Upper lobe of right lung (tissue), 1 donor: Measurements from ENCODE around the gene RHD. TPM values are rescaled to one million over a fixed set of nuclear protein-coding genes. Genes with fewer than 3 reads are reported as not detected.
"Not testable (repeated sequence)": the region's sequence is repeated elsewhere in the genome, so short reads cannot be mapped to it uniquely, and the experiment has no call there.

Experiments
- ATAC-seq: fragments of 200-7000 bp; cut with Tn5 transposase; one replicate; pipeline ENCODE4 v1.9.1; 2020; ENCODE audit warnings: mild to moderate bottlenecking, moderate library complexity
- DNase-seq: peaks from one replicate; pipeline ENCODE4 v3.0.0-alpha.2; 2020
- H3K27ac ChIP-seq: fragments of 200-600 bp; one replicate; pipeline ENCODE4 v1.8.0; 2022
- H3K27me3 ChIP-seq: fragments of 200-600 bp; one replicate; pipeline ENCODE4 v1.8.0; 2022; ENCODE audit warnings: mild to moderate bottlenecking
- H3K36me3 ChIP-seq: fragments of 200-600 bp; one replicate; pipeline ENCODE4 v1.8.0; 2022
- H3K4me1 ChIP-seq: fragments of 200-600 bp; one replicate; pipeline ENCODE4 v1.8.0; 2022
- H3K4me3 ChIP-seq: fragments of 200-600 bp; one replicate; pipeline ENCODE4 v1.8.0; 2022; ENCODE audit warnings: mild to moderate bottlenecking
- H3K9me3 ChIP-seq: fragments of 200-600 bp; one replicate; pipeline ENCODE4 v1.8.0; 2022
- intact Hi-C: fragments of 100-400 bp; cut with DNase I; formaldehyde crosslinking; loops from one replicate; pipeline ENCODE4 v1.11.0; 2022
- total RNA-seq: library from RNA; stranded (reverse); fragmentation: NEBNext Ultra II Directional; extraction: Animal tissue kit (Norgen Biotek cat#: 25700); gene quantifications from one replicate; pipeline ENCODE4 v1.2.1, GENCODE V29; 2021
- donor health status: DM: no; HTN: yes; CAD: no; lungs with severe emphysema.

RHD gene
- total RNA-seq, 1 donor from 2014 or later: not detected

DNA sequence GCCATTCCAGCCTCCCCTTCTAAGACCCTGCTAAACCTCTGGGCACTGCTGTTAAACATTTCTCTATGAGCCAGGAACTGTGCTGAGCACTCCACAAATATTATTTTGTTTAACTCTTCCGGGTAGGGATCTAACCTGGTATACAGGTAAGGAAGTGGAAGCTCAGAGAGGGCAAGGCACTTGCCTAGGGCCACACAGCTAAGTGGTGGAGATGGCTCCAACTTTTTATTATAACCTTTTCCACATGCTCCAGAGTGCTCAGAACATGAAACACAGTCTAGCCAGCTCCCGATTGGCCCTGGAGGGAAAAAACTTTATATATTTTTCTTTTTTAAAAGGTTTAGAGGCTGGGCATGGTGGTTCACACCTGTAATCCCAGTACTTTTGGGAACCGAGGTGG lies 13.6 kb downstream of the RHD start:
- H3K27me3 ChIP-seq, H3K9me3 ChIP-seq, ATAC-seq, intact Hi-C loops, H3K4me1 ChIP-seq, DNase-seq, H3K27ac ChIP-seq, H3K4me3 ChIP-seq, H3K36me3 ChIP-seq: not testable (repeated sequence)

DNA sequence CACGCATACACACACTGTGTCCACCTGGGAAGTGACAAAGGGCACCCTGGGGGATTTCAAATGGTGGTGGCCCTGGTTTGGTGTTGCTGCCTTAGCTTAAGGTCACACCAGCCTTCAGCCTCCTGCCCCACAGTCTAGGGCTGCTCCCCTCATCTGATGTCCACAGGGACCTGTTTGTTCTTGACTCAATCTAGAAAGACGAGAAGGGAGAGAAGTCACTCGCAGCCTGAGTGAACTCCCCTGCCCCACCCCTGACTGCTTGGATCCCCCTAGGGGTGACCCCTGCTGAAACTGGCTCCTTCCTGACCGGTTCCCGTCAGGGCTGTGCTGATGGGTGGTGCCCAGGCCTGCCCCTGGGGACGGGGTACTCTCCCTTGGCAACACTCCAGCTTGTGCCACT lies 14.9 kb downstream of the RHD start:
- intact Hi-C loops: not testable (repeated sequence)

DNA sequence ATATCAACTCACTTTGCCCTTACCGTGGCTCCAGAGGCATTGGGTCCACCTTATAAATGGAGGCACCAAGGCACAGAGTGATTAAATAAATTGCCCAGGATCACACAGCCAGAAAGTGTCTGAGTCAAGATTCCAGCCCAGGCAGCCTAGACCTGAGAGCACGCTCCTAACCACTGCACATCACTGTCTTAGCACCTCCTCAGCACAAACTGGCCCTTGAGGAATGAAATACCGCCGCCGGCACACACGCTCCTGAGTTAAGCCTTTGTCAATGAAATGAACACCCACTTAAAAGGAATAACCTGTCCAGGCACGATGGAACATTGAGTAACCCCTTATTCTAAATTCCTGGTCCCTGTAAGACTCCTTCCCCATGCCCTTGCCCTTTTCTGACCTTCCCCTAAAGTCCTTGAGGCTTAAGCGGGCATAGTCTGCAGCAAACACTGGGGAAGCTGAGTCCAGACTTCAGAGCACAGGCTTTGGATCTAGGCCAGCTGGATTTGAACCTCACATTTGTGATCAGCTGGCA lies 16.3 kb downstream of the RHD start:
- H3K4me1 ChIP-seq, ATAC-seq, intact Hi-C loops: not testable (repeated sequence)

More for the DNA sequence above, 14.9 kb downstream of the RHD start:
- H3K27me3 ChIP-seq, H3K9me3 ChIP-seq, H3K36me3 ChIP-seq, ATAC-seq, H3K4me1 ChIP-seq, H3K4me3 ChIP-seq, H3K27ac ChIP-seq, DNase-seq: not testable (repeated sequence)

DNA sequence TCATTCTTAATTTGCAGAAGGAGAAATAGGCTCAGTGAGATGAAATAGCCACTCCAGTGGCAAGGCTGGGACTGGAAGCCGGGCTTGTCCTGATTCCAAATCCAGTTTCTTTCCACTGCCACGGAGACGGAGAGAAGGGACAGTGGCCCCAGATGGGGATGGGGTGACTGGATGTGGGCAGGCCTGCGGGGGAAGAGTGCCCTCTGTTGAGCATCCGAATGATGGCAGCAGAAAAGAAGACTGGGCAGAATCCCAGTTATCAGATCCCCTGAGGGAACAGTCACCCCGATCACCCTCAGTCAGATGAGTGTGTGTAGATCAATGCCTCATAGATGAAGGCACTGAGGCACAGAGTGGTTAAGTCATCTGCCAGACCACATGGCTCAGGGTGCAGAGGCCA lies 17.7 kb downstream of the RHD start:
- ATAC-seq: peak; percentile 86
- not testable (repeated sequence) for H3K36me3 ChIP-seq

More for the DNA sequence above, 16.3 kb downstream of the RHD start:
- not testable (repeated sequence) for H3K9me3 ChIP-seq, DNase-seq, H3K27me3 ChIP-seq, H3K27ac ChIP-seq, H3K36me3 ChIP-seq, H3K4me3 ChIP-seq

DNA sequence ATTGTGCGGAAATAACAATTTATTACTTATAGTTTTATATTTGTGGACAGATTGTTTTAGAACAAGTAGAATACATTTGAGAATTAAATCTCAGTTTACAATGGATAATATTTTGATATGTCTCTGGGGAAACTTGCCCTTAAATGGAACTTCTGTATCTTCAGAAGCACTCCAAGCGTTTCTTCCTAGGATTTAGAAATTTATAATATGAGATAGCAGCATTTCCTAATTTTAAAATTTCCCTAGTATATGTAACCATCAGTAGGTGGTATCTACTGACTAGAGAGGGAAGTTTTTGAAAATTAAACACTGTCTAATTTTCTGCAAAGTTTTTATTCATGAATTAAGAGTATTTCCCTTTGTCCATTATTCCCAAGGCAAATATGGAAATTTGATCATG lies 21.1 kb downstream of the RHD start:
- H3K36me3 ChIP-seq, H3K4me3 ChIP-seq, H3K4me1 ChIP-seq, ATAC-seq, H3K27me3 ChIP-seq, H3K9me3 ChIP-seq, H3K27ac ChIP-seq, intact Hi-C loops, DNase-seq: not testable (repeated sequence)

More for the DNA sequence above, 17.7 kb downstream of the RHD start:
- H3K9me3 ChIP-seq, H3K4me3 ChIP-seq, H3K27me3 ChIP-seq, intact Hi-C loops, H3K4me1 ChIP-seq, H3K27ac ChIP-seq, DNase-seq: not testable (repeated sequence)

DNA sequence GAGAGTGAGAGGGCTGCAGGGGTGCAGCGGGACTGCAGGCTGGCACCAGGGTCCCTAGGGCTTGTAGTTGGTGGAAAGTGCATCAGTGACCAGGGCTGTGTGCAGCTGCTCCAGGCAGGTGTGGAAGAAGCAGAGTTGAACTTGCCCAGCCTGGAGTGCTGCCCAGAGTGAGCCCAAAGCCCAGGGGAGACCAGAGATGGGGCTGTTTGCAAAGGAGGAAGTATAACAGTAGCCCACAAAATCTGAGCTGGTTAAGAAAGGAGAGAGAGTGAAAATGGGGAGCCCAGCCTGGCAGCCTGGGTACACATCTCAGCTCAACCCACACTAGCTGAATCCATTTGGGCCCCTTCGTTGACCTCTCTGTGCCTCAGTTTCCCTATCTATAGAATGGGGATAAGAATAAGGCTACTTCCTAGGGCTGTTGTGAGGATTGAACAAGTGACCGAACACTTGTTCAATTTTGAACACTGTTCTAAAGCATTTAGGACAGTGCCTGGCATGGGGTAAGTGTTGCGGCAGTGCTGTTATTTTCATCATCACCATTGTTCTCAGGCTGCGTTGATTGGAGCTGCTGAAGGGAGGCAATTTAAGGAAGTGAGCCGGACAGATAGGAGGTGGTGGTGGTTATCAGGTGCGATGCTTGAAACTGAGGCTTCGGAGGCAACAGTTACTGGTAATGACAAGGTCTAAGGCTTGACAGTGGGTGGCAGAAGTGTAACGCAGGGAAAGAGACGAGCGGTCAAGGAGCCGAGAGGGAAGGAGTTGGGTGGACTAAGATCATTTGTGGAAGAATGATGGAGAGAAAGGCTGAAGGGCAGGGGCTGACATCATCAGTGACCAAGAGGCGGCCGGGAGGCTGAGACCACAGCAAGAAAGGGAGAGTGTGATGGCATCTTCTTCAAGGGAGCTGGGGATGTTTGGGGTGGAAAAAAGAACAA lies 22.8 kb downstream of the RHD start:
- not testable (repeated sequence) for DNase-seq

DNA sequence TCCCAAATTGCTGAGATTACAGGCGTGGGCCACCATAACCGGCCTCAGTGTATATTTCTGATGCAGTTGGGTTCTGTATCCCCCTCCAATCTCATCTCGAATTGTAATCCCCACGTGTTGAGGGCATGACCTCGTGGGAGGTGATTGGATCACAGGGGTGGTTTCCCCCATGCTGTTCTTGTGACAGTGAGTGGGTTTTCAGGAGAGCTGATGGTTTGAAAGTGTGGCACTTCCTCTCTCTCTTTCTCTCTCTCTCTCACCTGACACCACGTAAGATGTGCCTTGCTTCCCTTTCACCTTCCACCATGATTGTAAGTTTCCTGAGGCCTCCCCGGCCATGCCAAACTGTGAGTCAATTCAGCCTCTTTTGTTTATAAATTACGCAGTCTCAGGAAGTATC lies 24.2 kb downstream of the RHD start:
- H3K4me1 ChIP-seq, H3K27ac ChIP-seq, H3K9me3 ChIP-seq, DNase-seq, H3K4me3 ChIP-seq, ATAC-seq, H3K36me3 ChIP-seq, intact Hi-C loops, H3K27me3 ChIP-seq: not testable (repeated sequence)

More for the DNA sequence above, 22.8 kb downstream of the RHD start:
- ATAC-seq, H3K27ac ChIP-seq, H3K4me1 ChIP-seq, H3K9me3 ChIP-seq, intact Hi-C loops, H3K4me3 ChIP-seq, H3K36me3 ChIP-seq, H3K27me3 ChIP-seq: not testable (repeated sequence)

DNA sequence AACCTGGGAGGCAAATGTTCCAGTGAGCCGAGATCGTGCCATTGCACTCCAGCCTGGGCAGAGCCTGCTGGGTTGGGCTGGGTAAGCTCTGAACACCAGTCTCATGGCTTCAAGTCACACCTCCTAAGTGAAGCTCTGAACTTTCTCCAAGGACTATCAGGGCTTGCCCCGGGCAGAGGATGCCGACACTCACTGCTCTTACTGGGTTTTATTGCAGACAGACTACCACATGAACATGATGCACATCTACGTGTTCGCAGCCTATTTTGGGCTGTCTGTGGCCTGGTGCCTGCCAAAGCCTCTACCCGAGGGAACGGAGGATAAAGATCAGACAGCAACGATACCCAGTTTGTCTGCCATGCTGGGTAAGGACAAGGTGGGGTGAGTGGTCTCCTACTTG lies 28.4 kb downstream of the RHD start:
- H3K4me1 ChIP-seq, ATAC-seq, H3K36me3 ChIP-seq, DNase-seq, H3K4me3 ChIP-seq, H3K27ac ChIP-seq, H3K27me3 ChIP-seq, intact Hi-C loops, H3K9me3 ChIP-seq: not testable (repeated sequence)

DNA sequence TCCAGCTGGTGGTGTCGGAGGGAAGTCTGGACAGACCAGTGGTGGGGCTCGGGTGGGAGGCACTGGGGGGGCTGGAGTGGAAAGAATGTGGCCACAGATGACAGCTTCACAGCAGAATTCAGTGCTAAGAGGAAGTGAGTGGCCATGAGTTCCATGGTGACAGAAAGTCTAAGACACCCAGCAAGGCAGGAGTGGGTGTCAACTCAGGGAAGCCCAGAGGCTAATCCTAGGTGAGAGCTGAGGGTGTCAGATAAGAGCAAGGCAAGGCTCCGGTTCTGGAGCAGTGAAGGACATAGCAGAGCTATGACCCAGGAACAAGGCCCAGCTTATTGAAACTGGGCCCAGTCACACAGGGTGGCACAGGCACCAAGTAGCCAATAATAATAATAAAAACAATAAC lies 30.0 kb downstream of the RHD start:
- H3K27me3 ChIP-seq, DNase-seq, H3K4me1 ChIP-seq, ATAC-seq, intact Hi-C loops, H3K27ac ChIP-seq, H3K9me3 ChIP-seq, H3K4me3 ChIP-seq, H3K36me3 ChIP-seq: not testable (repeated sequence)

DNA sequence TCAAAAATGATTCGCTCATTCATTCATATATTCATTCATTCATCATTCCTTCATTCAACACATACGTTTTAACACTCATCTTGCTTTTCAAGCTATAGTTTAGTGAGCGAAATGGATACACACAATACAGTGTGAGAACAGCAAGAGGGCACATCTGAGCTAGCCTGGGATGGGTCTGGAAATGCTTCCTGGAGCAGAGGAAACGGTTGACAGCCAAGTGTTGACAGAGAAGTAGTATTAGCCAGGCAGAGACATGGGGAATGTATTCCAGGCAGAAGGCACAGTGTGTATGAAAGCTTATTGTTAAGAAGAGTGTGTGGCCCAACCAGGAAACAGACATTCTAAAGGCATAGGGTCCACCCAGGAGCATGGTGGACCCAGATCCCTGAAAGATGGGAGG lies 32.6 kb downstream of the RHD start:
- H3K4me1 ChIP-seq, H3K27me3 ChIP-seq, H3K9me3 ChIP-seq, intact Hi-C loops, ATAC-seq, H3K36me3 ChIP-seq, DNase-seq, H3K27ac ChIP-seq, H3K4me3 ChIP-seq: not testable (repeated sequence)

DNA sequence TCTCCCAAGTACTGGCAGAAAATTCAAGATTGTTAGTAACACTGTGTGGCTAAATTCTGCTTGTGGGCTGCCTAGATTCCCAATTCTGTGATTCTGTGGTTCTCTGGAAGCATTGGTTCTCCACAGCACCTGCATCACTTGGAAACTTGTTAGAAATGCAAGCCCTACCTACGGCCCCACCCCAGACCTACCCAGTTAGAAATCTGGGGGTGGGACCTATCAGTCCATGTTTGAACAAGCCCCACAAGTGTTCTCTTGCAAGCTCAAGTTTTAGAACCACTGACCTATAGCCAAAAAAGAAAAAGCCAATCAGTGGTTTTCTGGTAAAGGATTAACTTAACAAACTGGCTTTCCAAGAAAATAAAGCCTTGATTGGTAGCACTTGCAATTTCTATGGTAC lies 35.9 kb downstream of the RHD start:
- H3K27ac ChIP-seq, DNase-seq, H3K4me3 ChIP-seq, intact Hi-C loops, H3K36me3 ChIP-seq, H3K9me3 ChIP-seq, H3K4me1 ChIP-seq, H3K27me3 ChIP-seq: not testable (repeated sequence)
- ATAC-seq: peak; percentile 75

DNA sequence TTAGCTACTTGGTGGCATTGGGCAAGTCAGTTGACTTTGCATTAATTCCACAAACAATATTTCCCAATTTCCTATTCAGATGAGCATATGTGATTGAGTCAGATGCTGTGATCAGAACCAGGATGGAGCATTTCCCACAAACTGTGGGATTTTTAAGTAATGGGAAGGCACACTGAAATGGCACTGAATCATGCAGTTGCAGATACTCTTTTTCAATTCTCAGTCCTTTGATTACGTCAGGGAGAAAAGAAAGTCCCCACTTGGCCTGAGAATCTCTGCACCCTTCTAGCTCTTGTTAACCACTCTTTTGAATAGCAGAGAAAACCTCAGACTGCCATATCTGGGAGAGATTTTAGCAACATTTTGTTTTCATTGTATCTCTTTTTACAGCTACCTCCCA lies 36.8 kb downstream of the RHD start:
- H3K27ac ChIP-seq, H3K4me1 ChIP-seq, intact Hi-C loops, ATAC-seq, DNase-seq, H3K4me3 ChIP-seq, H3K27me3 ChIP-seq, H3K36me3 ChIP-seq, H3K9me3 ChIP-seq: not testable (repeated sequence)

DNA sequence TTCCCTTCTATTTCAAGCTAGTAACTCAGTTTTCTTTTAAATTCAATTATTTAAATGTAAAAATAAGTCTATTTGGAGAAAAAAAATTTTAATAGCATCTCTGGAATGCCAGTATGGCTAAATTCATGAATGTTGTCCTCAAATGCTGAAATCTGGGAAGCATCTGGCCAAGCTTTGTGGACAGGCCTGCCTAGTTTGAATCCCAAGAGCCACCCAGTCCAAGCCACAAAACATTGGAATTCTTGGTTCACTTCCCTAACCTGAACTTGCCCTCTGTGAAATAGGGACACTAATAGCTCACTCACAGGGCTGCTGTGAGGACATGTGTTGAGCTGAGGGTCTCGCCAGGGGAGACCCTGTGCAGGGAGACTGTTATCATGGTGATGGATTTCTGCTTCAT lies 37.2 kb downstream of the RHD start:
- H3K4me1 ChIP-seq, H3K9me3 ChIP-seq, H3K27me3 ChIP-seq, DNase-seq, H3K27ac ChIP-seq, intact Hi-C loops, H3K4me3 ChIP-seq, H3K36me3 ChIP-seq, ATAC-seq: not testable (repeated sequence)

DNA sequence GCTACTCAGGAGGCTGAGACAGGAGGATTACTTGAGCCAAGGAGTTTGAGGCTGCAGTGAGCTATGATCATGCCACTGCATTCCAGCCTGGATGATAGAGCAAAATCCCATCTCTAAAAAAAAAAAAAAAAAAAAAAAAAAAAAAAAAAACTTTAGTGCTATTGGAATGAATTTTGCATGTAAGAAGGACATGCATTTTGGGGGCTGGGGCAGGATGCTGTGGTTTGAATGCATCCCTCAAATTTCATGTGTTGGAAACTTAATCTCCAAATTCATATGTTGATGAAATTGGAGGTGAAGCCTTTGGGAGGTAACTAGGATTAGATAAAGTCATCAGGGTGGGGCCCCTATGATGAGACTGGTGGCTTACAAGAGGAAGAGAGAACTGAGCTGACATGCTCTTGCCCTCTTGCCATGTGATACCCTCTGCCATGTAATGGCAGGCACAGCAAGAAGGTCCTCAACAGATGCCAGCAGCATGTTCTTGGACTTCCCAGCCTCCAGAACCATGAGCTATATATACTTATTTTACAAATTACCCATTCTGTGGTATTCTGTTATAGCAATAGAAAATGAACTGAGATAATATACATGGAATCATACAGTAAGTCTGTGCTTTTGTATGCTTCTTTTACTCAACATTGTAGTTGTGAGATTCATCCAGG lies 40.6 kb downstream of the RHD start:
- H3K36me3 ChIP-seq, ATAC-seq, H3K4me1 ChIP-seq, H3K27ac ChIP-seq, H3K4me3 ChIP-seq, DNase-seq, H3K27me3 ChIP-seq, intact Hi-C loops, H3K9me3 ChIP-seq: not testable (repeated sequence)
